H4 (cell line): ENCODE measurements around the gene MLLT6. TPM values are rescaled to one million over a fixed set of nuclear protein-coding genes. Genes with fewer than 3 reads are reported as not detected.

Experiments used
- DNase-seq: peaks from one replicate; pipeline ENCODE4 v3.0.0-alpha.2; 2015; ENCODE audit warnings: low spot score
- total RNA-seq: library from RNA; depleted of rRNA; stranded (reverse); fragments of >200 nt; shearing (Covaris generic); gene quantifications from 2 replicates; pipeline ENCODE4 v1.2.3, GENCODE V29; 2014; rRNA removed

MLLT6 gene
- 7.8 and 13.6 TPM in 2 replicates for total RNA-seq

- DNase-seq, result peak; percentile 46
Observed at GRCh38 chr17:38704606-38705522, at the start of gene MLLT6. MLLT6 (plus strand) TSS chr17:38705273; CDS start chr17:38705633, 360 bp downstream.

GRCh38 chr17:38656959-38657823 is 47.9 kb upstream of the MLLT6 start:
- no peak for DNase-seq

DNA sequence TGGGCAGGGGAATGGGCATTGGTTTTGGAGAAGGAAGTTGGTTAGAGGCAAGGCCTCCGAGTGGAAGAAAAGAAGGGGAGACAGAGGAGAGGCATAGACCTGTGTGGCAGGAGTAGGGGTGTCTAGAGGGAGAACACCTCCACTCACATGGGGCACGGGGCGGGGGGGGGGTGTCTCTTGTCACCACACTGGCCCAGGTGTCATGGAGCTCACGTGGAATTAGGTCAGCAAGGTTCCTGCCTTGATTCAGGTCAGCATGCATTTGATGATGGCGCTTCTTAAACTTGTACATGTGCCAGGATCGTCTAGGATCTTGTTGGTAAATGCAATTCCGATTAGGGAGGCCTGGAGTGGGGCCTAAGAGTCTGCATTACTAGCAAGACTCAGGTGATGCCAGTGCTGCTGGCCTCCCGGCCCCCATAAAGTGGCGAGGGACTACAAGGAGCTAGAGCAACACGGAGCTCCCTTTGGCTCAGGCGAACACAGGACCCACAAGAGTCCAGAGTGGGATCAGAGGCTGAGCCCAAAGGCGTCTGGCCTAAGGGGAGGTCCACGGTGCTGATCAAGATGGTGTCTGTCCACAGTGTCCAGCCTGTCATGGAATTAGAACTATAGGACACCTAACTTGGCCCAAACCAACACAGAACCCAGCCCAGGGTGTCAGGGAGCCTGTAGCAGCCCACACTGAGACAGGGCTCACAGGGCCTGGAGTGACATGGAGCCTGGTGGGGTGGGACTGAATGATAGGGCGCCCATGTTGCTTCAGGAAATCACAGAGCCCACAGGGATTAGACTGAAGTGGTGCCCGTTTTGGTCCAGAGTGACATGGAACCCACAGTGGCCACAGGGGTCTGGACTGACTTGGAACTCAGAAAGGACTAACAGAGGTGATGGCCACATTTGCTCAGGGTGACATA is 47.0 kb upstream of the MLLT6 start:
- no peak for DNase-seq

- no peak for DNase-seq
Observed at GRCh38 chr17:38658741-38659345, 46.2 kb upstream of the MLLT6 start.

- no peak for DNase-seq
Observed at GRCh38 chr17:38659415-38659814, 45.7 kb upstream of the MLLT6 start.

- peak; percentile 48 for DNase-seq
Observed at GRCh38 chr17:38660097-38661025, 44.7 kb upstream of the MLLT6 start.

DNA sequence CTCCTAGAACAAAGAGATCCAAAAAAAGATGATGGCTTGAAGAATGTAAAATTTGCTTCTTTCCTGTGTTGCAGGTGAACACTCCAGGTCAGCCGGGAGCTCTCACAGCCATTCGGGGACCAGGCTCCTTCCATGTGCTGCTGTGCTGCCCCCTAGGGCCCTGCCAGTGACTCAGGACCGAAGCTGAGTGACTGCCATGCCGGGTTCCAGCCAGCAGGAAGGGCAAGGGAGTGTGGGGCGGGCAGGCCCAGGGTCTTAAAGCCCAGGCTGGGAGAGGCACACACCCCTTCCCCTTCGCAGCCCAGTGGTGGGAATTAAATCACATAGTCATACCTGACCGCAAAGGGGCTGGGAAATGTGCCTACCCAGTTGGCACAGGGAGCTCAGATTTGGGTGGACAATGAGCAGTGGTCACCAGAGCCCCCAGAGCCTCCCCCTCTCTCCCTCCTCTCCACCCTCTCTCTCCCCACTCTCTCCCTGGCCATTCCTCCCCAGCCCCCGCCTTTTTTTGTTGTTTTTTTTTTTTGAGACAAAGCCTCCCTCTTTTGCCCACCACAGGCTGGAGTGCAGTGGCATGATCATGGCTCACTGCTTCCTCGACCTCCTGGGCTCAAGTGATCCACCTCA is 41.8 kb upstream of the MLLT6 start:
- peak; percentile 77 for DNase-seq

DNA sequence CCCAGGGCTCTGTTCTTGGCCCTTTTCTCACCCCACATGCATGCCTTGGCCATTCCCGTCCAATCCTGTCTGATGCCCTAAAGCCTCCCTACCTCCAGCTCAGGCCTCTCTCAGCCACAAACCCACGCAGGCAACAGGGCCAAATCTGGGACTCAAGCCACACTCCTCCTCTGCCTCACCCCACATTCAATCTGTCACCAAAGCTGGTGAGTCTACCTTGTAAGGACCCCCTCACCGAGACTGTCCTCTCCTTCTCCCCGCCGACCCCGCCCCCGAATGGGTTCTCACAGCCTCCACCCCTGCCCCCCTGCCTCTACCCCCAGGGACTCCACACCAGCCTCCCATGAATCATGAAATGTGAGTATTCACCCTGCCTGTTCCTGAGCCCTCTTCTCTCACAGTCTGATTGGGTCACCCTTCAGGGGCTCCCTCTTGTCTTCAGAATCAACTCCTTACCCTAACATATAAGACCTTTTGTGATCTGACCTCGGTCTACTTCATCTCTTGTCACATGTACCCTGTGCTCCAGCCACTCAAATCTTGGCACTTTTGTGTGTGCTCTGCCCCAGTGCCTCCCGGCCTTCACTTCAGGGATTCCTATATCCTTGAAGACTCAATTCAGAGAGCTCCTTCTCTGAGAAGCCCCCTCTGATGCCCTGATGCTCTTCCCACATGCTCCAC is 41.0 kb upstream of the MLLT6 start:
- no peak for DNase-seq

DNA sequence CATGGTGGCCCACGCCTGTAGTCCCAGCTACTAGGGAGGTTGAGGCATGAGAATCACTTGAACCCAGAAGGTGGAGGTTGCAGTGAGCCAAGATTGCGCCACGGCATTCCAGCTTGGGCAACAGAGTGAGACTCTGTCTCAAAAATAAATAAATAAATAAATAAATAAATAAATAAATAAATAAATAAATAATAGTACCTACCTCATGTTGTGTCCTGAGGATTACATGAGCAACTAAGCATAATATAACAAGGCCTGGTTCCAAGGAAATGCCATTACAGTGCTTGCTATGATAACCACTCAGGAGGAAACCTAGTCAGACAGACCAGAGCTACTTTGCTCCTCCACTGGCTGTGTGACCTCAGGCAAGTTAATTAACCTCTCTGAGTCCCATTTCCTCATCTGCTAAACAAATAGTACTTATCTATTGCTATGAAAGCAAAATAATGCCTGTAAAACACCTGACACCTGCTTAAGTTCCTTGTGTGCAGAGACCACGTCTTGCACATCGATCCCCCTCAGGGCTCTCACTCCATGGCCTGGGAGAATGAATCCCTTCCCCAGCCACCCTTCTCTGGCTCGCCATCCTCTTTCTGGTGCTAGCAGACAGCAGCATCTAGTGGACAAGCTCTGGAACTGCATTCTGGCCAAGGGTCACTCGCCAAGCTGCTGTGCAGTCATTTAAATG is 37.8 kb upstream of the MLLT6 start:
- DNase-seq, result peak; percentile 67

GRCh38 chr17:38667787-38668122 is 37.3 kb upstream of the MLLT6 start:
- no peak for DNase-seq

DNA sequence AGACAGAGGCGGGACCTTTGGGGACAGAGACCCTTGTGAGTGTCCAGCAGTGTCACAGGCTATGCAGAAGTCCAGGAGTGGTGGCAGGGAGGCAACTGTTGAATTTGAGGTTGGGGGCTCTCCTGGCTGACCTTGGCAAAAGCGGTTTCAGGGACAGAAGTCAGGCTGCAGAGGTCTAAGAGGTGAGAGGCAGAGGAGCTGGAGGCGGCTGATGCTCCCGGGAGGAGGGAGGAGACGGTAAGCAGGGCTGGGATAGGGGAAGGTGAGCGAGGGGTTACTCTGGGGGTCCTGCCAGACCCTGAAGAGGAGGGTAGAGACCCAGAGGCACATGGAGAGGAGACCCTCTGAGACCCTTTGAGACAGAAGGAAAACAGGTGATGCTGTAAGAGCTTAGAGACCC is 35.6 kb upstream of the MLLT6 start:
- no peak for DNase-seq

GRCh38 chr17:38671939-38672720 is 32.9 kb upstream of the MLLT6 start:
- no peak for DNase-seq

- no peak for DNase-seq
Observed at GRCh38 chr17:38672788-38673706, 32.0 kb upstream of the MLLT6 start.

GRCh38 chr17:38673707-38674013 is 31.4 kb upstream of the MLLT6 start:
- no peak for DNase-seq

DNA sequence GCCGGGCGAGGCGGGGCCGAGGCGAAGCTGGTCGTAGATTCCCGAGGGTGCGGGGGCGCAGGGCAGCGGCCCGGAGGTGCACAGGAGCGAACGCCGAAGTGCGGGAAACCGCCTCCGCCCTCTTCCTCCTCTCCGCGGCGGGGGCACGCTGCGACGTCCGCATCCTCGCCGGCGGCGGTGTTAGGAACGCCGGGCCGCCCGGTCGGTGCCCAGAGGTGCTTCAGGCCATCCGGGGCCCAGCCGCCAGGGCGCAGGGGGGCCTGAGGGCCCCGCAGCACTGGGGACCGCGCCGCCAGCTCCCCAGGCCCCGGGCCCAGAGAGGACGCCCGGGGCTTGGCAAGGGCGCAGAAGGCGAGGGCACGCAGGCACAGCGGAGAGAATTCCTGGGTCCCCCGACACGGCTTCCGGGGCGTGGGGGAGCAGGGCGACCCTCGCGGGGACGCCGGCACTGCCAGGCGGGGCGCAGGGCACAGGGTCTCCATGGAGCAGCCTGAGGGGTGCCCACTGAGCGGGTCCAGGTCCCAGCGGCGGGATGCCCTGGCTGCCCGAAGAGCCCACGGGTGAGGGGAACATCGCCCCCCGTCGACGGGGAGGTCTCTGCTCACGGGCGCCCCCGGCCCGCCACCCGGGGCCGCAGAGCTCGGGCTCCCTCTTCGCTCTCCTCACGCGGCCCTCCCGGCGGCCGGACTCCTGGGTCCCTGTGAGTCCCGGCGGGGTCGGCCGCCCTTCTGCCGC is 30.9 kb upstream of the MLLT6 start:
- DNase-seq, result no peak
